ENCODE measurements around the gene KCNQ2.

The KCNQ2 gene

GRCh38 chr20:63454731-63455567 lies 17.5 kb downstream of the KCNQ2 start:
- no peak for DNase-seq

DNA sequence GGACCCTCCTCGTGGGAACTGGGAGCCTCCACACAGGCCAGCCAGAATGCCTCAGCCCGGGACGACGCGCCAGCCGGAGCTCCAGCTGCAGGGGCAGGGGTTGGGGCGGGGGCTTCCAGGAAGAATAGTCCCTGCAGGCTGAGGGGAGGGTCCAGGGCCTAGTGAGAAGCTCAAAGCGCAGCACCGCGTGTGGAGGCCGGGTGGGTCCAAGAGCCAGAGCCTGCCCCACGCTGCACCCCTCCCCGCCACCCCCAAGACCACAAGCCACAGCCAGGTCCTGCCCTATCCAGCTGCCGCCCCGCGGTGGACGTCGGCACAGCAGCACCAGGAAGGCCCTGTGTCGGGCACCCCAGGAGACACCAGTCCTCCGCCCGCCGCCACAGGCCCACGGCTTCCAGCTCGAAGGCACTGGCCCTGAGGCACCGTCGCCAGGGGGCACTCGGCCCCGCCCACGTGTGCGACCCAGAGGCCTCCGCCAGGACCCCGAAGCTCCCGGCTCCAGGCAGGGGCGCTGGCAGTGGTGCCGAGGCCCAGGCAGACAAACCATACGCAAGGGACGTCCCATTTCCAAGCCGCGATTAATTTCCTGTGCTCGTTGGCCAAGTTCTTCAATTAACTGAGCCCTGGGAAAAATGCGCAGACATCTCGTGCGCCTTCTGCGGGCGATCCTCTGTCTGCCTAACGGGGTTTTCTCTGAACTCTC lies 19.5 kb downstream of the KCNQ2 start:
- no peak for DNase-seq

DNA sequence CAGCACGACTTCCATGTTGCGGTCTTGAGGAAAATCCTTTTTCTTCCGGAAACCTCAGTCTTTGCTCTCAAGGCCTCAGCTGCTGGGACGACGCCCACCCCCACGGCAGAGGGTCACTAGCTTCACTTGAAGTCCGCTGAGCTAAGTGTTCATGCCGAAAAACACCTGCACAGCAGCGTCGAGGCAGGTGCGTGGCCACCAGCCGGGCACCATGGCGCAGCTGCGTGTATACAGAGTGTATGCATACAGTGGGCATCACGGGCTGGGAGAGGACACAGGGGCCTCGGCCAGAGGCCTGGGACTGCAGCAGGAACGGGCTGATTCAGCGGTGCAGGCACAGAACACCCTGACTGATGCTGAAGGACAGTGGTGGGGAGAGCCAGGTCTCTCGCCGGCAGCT lies 20.1 kb downstream of the KCNQ2 start:
- DNase-seq: no peak

DNA sequence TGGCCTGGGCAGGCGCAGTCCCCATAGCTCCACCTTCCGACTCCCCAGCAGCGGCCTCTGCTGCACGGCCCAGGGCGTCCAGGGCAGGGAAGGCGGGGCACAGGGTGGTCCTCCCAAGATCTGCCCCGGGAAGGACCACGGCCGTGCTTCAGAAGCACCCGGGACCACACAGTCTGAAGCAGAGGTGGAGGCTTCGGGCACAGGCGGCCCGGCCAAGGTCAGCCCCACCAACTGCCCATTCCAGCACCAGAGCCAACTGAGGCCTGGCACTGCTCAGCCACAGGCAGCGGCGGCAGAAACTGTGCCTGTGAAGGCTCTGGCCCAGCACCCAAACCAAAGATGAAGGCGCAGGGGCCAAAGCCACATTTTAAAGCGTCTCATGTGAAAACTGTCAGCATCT lies 20.6 kb downstream of the KCNQ2 start:
- no peak for DNase-seq

DNA sequence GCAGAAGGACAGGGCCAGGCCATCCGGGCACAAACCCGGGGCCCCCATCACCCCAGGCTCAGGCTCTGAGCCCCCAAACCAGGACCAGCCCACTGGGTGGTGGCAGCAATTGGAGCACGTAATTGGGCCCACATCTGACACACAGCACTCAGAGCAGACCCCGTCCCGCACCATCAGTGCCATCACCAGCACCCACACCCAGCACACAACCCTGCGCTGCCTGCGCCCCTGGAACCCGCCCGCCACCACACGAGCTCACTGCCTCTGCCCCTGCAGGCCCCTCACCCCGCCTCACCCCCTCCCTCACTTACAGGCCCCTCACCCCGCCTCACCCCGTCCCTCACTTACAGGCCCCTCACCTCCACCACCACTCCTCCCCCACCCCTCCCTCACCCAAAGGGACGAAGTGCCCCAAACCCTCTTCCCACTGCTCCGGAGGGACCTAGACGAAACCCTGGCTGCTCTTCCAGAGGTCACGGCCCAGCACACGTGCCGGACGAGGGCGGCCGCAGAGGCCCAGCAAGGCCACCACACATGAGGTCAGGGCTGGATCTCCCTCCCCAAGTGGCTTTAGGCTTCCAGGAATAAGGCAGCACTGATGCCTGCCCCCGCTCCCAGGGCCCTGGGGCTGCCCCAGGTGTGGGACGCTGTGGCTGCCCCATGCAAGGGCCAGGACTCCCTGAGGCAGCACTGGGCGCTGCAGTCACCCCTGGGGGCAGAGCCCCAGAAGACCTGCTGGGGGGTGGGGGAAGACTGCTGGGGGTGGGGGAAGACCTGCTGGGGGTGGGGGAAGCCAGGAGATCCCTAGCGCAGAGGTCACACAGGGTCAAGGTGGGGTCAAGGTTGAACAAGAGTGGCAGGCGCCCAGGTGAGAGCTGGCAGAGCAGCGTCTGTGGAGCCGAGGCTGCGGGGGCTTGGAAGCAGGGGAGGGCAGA lies 22.4 kb downstream of the KCNQ2 start:
- no peak for DNase-seq

GRCh38 chr20:63449025-63449424 lies 23.4 kb downstream of the KCNQ2 start:
- no peak for DNase-seq

- DNase-seq: no peak
Measured at GRCh38 chr20:63448031-63448430, 24.4 kb downstream of the KCNQ2 start.

- no peak for DNase-seq
Measured at GRCh38 chr20:63447320-63447719, 25.1 kb downstream of the KCNQ2 start.

GRCh38 chr20:63446216-63447024 lies 26.0 kb downstream of the KCNQ2 start:
- no peak for DNase-seq

GRCh38 chr20:63445075-63445734 lies 27.2 kb downstream of the KCNQ2 start:
- DNase-seq: no peak

DNA sequence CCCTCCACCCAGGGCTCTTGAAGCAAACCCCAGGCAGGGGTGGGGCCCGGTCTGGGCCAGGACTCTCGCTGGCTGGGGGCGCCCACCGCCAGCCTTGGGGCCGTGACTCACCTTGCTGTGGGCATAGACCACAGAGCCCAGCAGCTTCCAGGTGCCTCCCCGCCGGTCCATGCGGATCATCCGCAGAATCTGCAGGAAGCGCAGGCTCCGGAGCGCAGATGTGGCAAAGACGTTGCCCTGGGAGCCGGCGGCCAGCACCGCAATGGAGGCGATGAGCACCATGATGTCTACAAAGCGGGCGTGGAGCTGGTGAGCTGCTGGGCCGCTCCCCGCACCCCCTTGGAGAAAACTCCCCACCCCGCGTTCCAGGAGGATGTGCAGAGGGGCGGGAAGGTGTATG lies 27.9 kb downstream of the KCNQ2 start:
- DNase-seq: no peak

DNA sequence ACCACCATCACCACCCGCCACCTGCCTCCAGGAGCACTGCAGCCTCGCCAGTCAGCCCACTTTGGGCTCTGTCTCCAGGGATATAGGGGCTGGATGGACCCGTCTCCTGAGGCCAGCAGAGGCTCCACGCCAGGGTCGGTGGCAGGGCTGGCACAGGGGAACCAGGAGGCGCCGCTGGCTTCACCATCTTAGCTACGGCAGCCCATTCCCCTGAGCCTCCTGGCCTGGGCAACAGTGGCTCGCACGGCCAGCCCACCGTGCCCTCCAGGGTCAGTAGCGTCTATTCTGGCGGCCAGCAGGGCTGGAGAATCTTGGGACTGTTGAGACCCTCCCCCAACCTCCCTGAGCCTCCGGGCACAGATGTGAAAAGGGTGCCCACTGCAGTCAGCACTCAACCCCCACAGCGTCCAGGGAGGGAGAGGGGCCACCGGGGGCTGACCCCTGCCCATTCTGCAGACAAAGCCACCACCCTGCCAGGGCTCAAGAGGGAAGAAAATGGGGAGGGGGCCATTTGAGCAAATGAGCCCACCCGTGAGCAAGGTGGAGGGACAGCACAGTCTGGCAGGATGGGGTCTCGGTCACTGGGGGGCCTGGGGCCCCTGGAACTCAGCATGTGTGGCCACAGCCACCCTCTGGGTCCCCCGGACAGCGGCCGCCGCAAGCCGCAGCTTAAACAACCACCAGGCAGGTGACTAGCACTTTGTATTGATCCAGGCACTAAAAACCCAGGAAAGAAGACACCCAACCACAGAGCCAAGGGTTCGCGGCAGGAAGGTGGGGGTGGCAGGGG lies 28.7 kb downstream of the KCNQ2 start:
- no peak for DNase-seq

DNA sequence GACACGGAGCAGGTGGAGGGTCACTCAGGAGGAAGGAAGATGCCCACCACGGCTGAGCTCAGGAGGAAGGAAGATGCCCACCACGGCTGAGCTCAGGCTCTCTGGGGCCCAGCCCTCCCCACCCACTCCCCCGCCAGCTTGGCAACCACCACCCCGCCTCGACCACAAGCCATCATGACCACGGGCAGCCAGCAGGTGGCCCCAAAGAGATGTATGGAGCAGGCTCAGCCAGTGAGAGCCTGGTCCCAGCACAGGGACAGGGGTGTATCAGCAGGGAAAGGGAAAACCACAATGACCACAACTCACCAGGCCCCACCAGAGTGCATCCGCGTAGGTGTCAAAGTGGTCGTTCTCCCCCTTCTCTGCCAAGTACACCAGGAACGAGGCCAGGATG lies 30.4 kb downstream of the KCNQ2 start:
- no peak for DNase-seq

DNA sequence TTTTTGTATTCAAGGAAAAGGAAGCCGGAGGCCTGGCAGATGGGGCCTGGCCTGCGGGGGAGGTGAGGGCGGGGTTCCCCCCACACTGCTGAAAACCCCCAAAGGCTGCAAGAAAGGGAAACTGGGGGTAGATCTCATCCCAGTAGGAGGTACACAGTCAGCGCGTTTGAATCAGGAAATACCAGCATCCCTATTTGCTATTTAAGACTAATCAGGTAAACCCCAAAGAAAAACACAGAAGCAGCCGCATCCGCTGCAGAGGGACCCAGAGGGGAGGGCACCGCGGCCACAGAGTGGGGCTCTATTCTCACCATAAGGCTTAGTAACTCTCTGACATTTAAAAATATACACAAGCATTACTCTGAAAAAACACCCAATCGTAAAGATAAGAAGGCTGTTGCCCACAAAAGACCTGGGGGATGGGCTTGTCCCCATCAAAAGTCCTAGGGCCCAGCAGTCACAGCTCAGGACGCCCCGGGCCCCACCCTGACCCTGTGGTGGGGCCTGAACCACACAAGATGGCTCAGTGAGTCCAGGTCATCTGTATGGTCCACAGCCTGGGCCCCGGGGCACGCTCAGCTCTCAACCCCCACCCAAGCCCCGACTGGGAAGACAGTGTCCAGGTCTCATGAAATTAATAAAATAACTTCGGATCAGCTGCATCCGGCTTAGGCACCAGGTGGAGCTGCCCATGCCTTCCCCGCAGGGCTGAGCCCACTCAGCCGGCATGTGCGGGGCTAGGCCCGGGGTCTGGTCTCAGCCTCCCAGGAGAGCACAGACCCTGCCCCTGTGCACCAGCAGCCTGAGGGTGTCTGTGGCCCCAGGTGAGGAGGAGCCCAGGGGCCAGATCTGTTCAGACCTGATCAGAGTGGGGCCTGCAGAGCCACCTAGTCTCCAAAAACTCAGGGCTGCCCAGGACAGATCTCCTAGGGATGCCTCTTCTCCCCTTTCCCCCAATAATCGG lies 31.0 kb downstream of the KCNQ2 start:
- DNase-seq: no peak

- DNase-seq: no peak
Measured at GRCh38 chr20:63440366-63440955, 32.0 kb downstream of the KCNQ2 start.

GRCh38 chr20:63439866-63440265 lies 32.6 kb downstream of the KCNQ2 start:
- DNase-seq: no peak

- DNase-seq: no peak
Measured at GRCh38 chr20:63438121-63438520, 34.3 kb downstream of the KCNQ2 start.

- DNase-seq: no peak
Measured at GRCh38 chr20:63435552-63435951, 36.9 kb downstream of the KCNQ2 start.
